IPS DF 6.9 (cell line): ENCODE data around the gene C9orf85.
A peak's percentile ranks its signal among the peaks of the same experiment; 100 is the strongest.

Experiments used
- DNase-seq: peaks from one replicate; pipeline ENCODE4 v3.0.0-alpha.2; 2013; ENCODE audit warnings: low read depth, low spot score
- H3K27ac ChIP-seq: one replicate; pipeline ENCODE4 v1.5.1; 2013; ENCODE audit warnings: low read length, control low read depth
- H3K27me3 ChIP-seq: 2 replicates; pipeline ENCODE4 v1.6.1; 2013; ENCODE audit warnings: mild to moderate bottlenecking, low read length; ENCODE audit not compliant: control insufficient read depth, insufficient read depth
- H3K36me3 ChIP-seq: 2 replicates; pipeline ENCODE4 v1.6.1; 2013; ENCODE audit warnings: low read length; ENCODE audit not compliant: control insufficient read depth, insufficient read depth
- H3K4me1 ChIP-seq: 2 replicates; pipeline ENCODE4 v1.6.1; 2013; ENCODE audit warnings: low read length; ENCODE audit not compliant: control insufficient read depth, insufficient read depth
- H3K4me3 ChIP-seq: 2 replicates; pipeline ENCODE4 v1.5.1; 2013; ENCODE audit warnings: mild to moderate bottlenecking, low read length
- H3K9me3 ChIP-seq: 2 replicates; pipeline ENCODE4 v1.6.1; 2013; ENCODE audit warnings: low read length, inconsistent platforms; ENCODE audit not compliant: control insufficient read depth, insufficient read depth
- WGBS: extraction: QIAGEN DNeasy Blood & Tissue Kit; methylation state at CpG from one replicate; pipeline ENCODE4 v1.1.7; 2013; ENCODE audit warnings: mixed read lengths, missing lambda C conversion rate; ENCODE audit not compliant: insufficient read length, insufficient coverage; 5-methylcytosine and 5-hydroxymethylcytosine counted together

Gene C9orf85

GRCh38 chr9:71911061-71911907 is at the start of gene C9orf85, which contains the start of gene ABHD17B:
Gene C9orf85, plus strand, starts transcription at chr9:71911639. Its CDS starts 96 bp downstream, at chr9:71911735.
Gene ABHD17B, minus strand, starts transcription at chr9:71911193. Its CDS starts 36,113 bp downstream, at chr9:71875080.
- no peak within 1 kb of the TSS for H3K27ac ChIP-seq

DNA sequence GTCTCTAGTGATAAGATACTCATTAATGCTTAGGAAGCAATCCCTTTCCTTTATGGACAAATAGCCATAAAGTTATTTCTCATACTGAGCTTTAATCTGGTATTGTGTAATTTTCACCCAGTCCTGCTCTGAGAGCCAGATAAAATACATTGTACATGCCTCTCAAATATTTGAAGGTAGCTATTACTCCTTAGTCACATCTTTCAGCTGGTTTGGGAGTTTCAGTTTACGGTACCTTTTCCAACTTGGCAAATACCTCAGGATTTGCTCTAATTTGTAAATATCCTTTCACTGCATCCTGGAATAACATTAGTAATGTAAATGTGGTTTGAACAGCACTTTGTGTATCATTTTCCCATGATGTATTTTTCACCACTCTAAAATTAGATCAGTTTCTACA is 47.8 kb upstream of the C9orf85 start:
- no peak overlapping the region for H3K4me3 ChIP-seq
- WGBS, result no CpG with 5 or more reads among the region's 1 CpG
- no peak for DNase-seq
- no peaks in the 10 kb centered on the region for H3K27me3 ChIP-seq
- no peaks in the 10 kb centered on the region for H3K4me1 ChIP-seq
- H3K9me3 ChIP-seq, result no peaks in the 10 kb centered on the region
- H3K36me3 ChIP-seq, result no peaks in the 10 kb centered on the region; the same call in 1 of the 2 replicates
- H3K27ac ChIP-seq, result no peak overlapping the region

More at GRCh38 chr9:71911061-71911907, at the start of gene C9orf85, which contains the start of gene ABHD17B:
- Histone ChIP-seq H3K4me3 (peak within 1 kb of the TSS; percentile 82), H3K27me3 (no peaks in the 10 kb centered on the region), H3K36me3 (no peaks in the 10 kb centered on the region; the same call in 1 of the 2 replicates), H3K4me1 (no peaks in the 10 kb centered on the region), H3K9me3 (no peaks in the 10 kb centered on the region)
- peak; percentile 98 for DNase-seq
- WGBS, result no CpG with 5 or more reads among the region's 45 CpGs

DNA sequence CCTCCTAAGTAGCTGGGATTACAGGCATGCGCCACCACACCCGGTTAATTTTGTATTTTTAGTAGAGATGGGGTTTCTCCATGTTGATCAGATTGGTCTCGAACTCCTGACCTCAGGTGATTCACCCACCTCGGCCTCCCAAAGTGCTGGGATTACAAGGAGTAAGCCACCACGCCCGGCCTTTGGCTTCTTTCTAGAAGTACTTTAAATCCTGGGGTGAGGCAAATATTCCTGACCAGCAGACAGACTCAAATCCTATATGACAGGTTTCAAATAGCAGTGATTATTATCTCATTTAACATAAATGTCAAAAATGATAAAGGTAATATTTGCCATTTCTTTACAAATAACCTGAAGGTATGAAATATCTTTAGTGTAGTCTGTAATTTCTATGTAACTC is 36.1 kb upstream of the C9orf85 start:
- Histone ChIP-seq H3K4me3 (no peak overlapping the region), H3K4me1 (no peaks in the 10 kb centered on the region), H3K27me3 (no peaks in the 10 kb centered on the region), H3K27ac (no peak overlapping the region), H3K9me3 (no peaks in the 10 kb centered on the region), H3K36me3 (no peaks in the 10 kb centered on the region; the same call in 1 of the 2 replicates)
- WGBS, result no CpG with 5 or more reads among the region's 6 CpGs
- DNase-seq, result no peak

GRCh38 chr9:71876106-71876505 is 35.3 kb upstream of the C9orf85 start:
- H3K9me3 ChIP-seq, result no peaks in the 10 kb centered on the region
- no peaks in the 10 kb centered on the region; the same call in 1 of the 2 replicates for H3K36me3 ChIP-seq
- no peak overlapping the region for H3K27ac ChIP-seq
- H3K4me3 ChIP-seq, result no peak overlapping the region
- H3K4me1 ChIP-seq, result no peaks in the 10 kb centered on the region
- WGBS, result no CpG with 5 or more reads among the region's 2 CpGs
- DNase-seq, result no peak
- H3K27me3 ChIP-seq, result no peaks in the 10 kb centered on the region

- Histone ChIP-seq H3K27ac (no peak overlapping the region), H3K27me3 (no peaks in the 10 kb centered on the region), H3K9me3 (no peaks in the 10 kb centered on the region), H3K36me3 (no peaks in the 10 kb centered on the region; the same call in 1 of the 2 replicates), H3K4me1 (no peaks in the 10 kb centered on the region), H3K4me3 (no peak overlapping the region)
- no peak for DNase-seq
Measured at GRCh38 chr9:71876829-71877228, 34.6 kb upstream of the C9orf85 start.

DNA sequence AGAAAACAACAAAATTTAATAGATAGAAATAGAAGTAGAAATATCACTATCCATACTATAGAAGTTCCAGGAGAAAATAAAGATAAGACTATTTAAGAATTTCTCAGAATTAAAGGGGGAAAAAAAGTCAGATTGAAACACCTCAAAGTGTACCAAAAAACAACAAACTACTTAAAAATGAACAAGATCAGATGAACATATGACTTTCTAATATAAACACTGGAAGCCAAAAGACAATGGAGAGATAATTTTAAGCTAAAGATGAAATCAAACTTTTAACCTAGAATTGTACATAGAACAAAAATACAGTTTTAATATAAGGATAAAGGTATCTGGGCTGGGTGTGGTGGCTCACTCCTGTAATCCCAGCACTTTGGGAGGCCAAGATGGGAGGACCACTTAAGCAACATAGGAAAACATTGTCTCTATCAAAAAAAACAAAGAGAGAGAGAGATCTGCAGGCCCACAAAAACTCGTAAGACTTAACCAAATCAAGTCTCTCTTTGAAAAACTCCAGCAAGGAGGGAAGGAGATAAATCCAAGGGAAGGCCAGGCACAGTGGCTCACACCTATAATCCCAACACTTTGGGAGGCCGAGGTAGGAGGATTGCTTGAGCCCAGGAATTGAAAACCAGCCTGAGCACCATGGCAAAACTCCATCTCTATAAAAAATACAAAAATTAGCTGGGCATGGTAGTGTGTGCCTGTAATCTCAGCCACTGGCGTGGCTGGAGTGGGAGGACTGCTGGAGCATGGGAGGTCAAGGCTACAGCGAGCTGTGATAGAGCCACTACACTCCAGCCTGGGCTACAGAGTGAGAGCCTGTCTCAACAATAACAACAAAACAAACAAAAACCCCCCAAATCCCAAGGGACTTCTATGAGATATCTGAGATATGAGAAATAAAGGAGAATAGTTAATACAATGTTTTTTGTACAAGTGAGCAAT is 32.8 kb upstream of the C9orf85 start:
- DNase-seq, result no peak
- Histone ChIP-seq H3K36me3 (no peaks in the 10 kb centered on the region; the same call in 1 of the 2 replicates), H3K27ac (no peak overlapping the region), H3K27me3 (no peaks in the 10 kb centered on the region), H3K4me1 (no peaks in the 10 kb centered on the region), H3K4me3 (no peak overlapping the region), H3K9me3 (no peaks in the 10 kb centered on the region)
- no CpG with 5 or more reads among the region's 4 CpGs for WGBS

DNA sequence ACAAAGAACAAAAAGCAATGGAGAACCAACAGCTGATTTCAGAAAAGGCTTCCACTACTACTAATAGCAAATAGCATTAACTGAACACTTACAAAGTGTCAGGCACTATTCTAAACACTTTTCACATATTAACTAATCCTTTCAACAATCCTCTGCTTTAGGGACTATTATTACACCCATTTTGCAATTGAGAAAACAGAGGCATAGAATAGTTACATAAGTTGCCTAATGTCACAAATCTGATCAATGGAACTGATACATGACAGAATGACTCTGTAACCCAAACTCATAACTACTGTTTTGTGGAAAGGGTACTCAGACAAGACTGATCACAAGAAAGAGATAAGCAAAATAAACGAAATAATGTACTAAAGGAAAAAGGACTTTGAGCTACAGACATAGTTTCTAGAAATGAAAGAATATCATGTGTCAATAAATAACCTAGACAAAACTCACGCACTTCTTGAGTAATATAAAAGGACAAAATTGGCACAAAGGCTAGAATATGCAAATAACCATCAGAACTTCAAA is 31.7 kb upstream of the C9orf85 start:
- Histone ChIP-seq H3K27ac (no peak overlapping the region), H3K27me3 (no peaks in the 10 kb centered on the region), H3K9me3 (no peaks in the 10 kb centered on the region), H3K4me1 (no peaks in the 10 kb centered on the region), H3K4me3 (no peak overlapping the region), H3K36me3 (no peaks in the 10 kb centered on the region; the same call in 1 of the 2 replicates)
- no peak for DNase-seq
- no CpG with 5 or more reads among the region's 2 CpGs for WGBS

- no peak overlapping the region for H3K4me3 ChIP-seq
- no peak for DNase-seq
- H3K9me3 ChIP-seq, result no peaks in the 10 kb centered on the region
- no peaks in the 10 kb centered on the region for H3K36me3 ChIP-seq
- H3K27me3 ChIP-seq, result no peaks in the 10 kb centered on the region
- H3K4me1 ChIP-seq, result no peaks in the 10 kb centered on the region
- no peak overlapping the region for H3K27ac ChIP-seq
Measured at GRCh38 chr9:71884005-71884404, 27.4 kb upstream of the C9orf85 start.

DNA sequence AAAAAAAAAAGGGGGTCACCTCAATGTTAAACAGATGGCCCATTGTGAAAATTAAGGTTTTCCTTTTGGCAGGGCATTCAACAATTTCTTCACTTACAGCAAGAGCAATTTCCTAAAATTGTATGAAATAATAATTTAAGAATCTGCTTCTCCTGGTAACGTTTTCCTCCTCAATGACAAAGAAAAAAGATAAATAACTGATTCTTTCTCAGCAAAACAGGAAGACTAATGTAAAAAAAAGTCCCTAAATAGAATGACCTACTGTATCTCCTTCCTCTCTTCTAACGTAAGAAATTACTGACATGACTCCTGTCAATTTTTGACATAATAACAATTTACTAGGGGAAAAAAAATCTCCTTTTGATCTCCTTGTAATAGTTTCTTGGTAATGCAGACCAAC is 26.0 kb upstream of the C9orf85 start:
- no peaks in the 10 kb centered on the region for H3K27me3 ChIP-seq
- H3K36me3 ChIP-seq, result no peaks in the 10 kb centered on the region
- WGBS, result no CpG with 5 or more reads among the region's 2 CpGs
- no peak overlapping the region for H3K27ac ChIP-seq
- H3K9me3 ChIP-seq, result no peaks in the 10 kb centered on the region
- H3K4me3 ChIP-seq, result no peak overlapping the region
- no peaks in the 10 kb centered on the region for H3K4me1 ChIP-seq
- no peak for DNase-seq

DNA sequence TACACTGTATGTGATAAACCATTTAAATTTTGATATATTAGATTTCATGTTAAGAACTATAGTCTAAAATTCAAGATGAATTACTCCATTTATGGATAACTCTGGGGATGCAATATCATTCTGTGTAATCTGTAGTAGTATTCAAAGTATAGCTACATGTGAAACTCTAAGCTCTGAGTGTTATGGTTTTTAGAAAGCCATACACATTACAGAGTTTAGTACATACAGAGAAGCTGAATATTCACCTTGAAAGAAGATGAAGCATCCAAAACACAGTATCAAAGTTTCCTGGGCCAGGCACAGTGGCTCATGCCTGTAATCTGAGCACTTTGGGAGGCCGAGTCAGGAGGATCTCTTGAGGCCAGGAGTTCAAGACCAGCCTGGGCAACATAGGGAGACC is 25.4 kb upstream of the C9orf85 start:
- WGBS, result no CpG with 5 or more reads among the region's 1 CpG
- no peak overlapping the region for H3K4me3 ChIP-seq

More for the DNA sequence above, 25.4 kb upstream of the C9orf85 start:
- DNase-seq, result no peak
- Histone ChIP-seq H3K9me3 (no peaks in the 10 kb centered on the region), H3K27ac (no peak overlapping the region), H3K36me3 (no peaks in the 10 kb centered on the region), H3K4me1 (no peaks in the 10 kb centered on the region), H3K27me3 (no peaks in the 10 kb centered on the region)
